Smooth muscle cell (in vitro differentiated cells): ENCODE measurements around the gene COL6A3. TPM values are rescaled to one million over a fixed set of nuclear protein-coding genes. Genes with fewer than 3 reads are reported as not detected.

Experiments used
- DNase-seq: peaks from one replicate; lab custom pipeline; 2025; ENCODE audit not compliant: unreplicated experiment; lab: John Stamatoyannopoulos, UW
- H2AFZ ChIP-seq: fragments of 200-600 bp; sonication (generic); 2 replicates; pipeline ENCODE4 v1.6.0; 2016; ENCODE audit warnings: antibody characterized with exemption, low read depth, mild to moderate bottlenecking
- H3F3A ChIP-seq: fragments of 200-600 bp; sonication (generic); 2 replicates; pipeline ENCODE4 v1.6.0; 2017; ENCODE audit warnings: antibody characterized with exemption, low read depth
- H3K27ac ChIP-seq: fragments of 200-600 bp; sonication (generic); 2 replicates; pipeline ENCODE4 v1.5.1; 2016; ENCODE audit warnings: low read depth, mild to moderate bottlenecking
- H3K27me3 ChIP-seq: fragments of 200-600 bp; sonication (generic); 2 replicates; pipeline ENCODE4 v1.6.1; 2016; ENCODE audit warnings: low read depth, mild to moderate bottlenecking
- H3K36me3 ChIP-seq: fragments of 200-600 bp; sonication (generic); 2 replicates; pipeline ENCODE4 v1.5.1; 2016; ENCODE audit warnings: low read depth
- H3K4me1 ChIP-seq: fragments of 200-600 bp; sonication (generic); 2 replicates; pipeline ENCODE4 v1.5.1; 2016; ENCODE audit warnings: low read depth
- H3K4me2 ChIP-seq: fragments of 200-600 bp; sonication (generic); 2 replicates; pipeline ENCODE4 v1.6.0; 2016; ENCODE audit warnings: mild to moderate bottlenecking
- H3K4me3 ChIP-seq: fragments of 200-600 bp; sonication (generic); 2 replicates; pipeline ENCODE4 v1.5.1; 2016; ENCODE audit warnings: mild to moderate bottlenecking
- H3K79me2 ChIP-seq: fragments of 200-600 bp; sonication (generic); 2 replicates; pipeline ENCODE4 v1.6.0; 2016; ENCODE audit warnings: low read depth, mild to moderate bottlenecking
- H3K9ac ChIP-seq: fragments of 200-600 bp; sonication (generic); 2 replicates; pipeline ENCODE4 v1.6.0; 2016; ENCODE audit warnings: low read depth
- H3K9me3 ChIP-seq: fragments of 200-600 bp; sonication (generic); replicated peaks from 2 replicates; pipeline ENCODE4 v1.5.1; 2016; ENCODE audit warnings: low read depth
- H4K20me1 ChIP-seq: fragments of 200-600 bp; sonication (generic); 2 replicates; pipeline ENCODE4 v1.6.0; 2016; ENCODE audit warnings: low read depth
- CTCF ChIP-seq: fragments of 200-600 bp; sonication (generic); IDR thresholded peaks from 2 replicates; pipeline ENCODE4 v1.5.1; 2017; ENCODE audit warnings: borderline replicate concordance, mild to moderate bottlenecking, antibody characterized with exemption; ENCODE audit not compliant: insufficient read depth, poor library complexity, severe bottlenecking
- WGBS: methylation state at CpG from one replicate; pipeline ENCODE4 v1.1.7; 2016; ENCODE audit warnings: low lambda C conversion rate; 5-methylcytosine and 5-hydroxymethylcytosine counted together
- polyA plus RNA-seq: library from polyadenylated mRNA; unstranded; fragments of >200 nt; fragmentation: Nextera tagmentation; extraction: Ambion mirVana; gene quantifications from 2 replicates; pipeline ENCODE4 v1.2.1, GENCODE V29; 2016
- total RNA-seq: library from RNA; depleted of rRNA; stranded (reverse); fragments of >200 nt; gene quantifications from 2 replicates; pipeline ENCODE4 v1.2.3, GENCODE V29; 2014

COL6A3 gene
- total and polyA plus RNA-seq, 2 experiments from 2014 or later = 888 to 1,708 TPM

GRCh38 chr2:237450108-237450507, 36.1 kb upstream of the COL6A3 start:
- WGBS = 83% methylated on average over 6 of the region's 6 CpGs
- Histone ChIP-seq H3K27me3 (no peaks in the 10 kb centered on the region), H3K27ac (no peak overlapping the region), H2AFZ (no peak overlapping the region), H3K36me3 (no peaks in the 10 kb centered on the region), H3K4me2 (no peak overlapping the region), H3K9me3 (no peaks in the 10 kb centered on the region), H3K9ac (no peak overlapping the region), H4K20me1 (no peaks in the 10 kb centered on the region), H3K4me3 (no peak overlapping the region), H3K79me2 (no peaks in the 10 kb centered on the region), H3F3A (no peaks in the 10 kb centered on the region), H3K4me1 (no peaks in the 10 kb centered on the region)
- no peak for DNase-seq
- no peak for TF ChIP-seq CTCF

- Histone ChIP-seq H4K20me1 (no peaks in the 10 kb centered on the region), H3K9ac (no peak overlapping the region), H3K9me3 (no peaks in the 10 kb centered on the region), H3K79me2 (no peaks in the 10 kb centered on the region), H3K36me3 (no peaks in the 10 kb centered on the region), H3F3A (no peaks in the 10 kb centered on the region), H3K4me1 (no peaks in the 10 kb centered on the region), H3K27ac (peak overlapping the region; percentile 39), H2AFZ (peak overlapping the region; percentile 71), H3K27me3 (no peaks in the 10 kb centered on the region), H3K4me3 (no peak overlapping the region), H3K4me2 (peak overlapping the region; percentile 41)
- TF ChIP-seq CTCF = no peak
- WGBS = 66% methylated on average over 13 of the region's 13 CpGs
- no peak for DNase-seq
Observed at GRCh38 chr2:237449193-237449881, 35.4 kb upstream of the COL6A3 start.

- Histone ChIP-seq H3K27ac (peak overlapping the region; percentile 57), H3K9ac (no peak overlapping the region), H2AFZ (no peak overlapping the region), H3K9me3 (no peaks in the 10 kb centered on the region), H4K20me1 (no peaks in the 10 kb centered on the region), H3K79me2 (no peaks in the 10 kb centered on the region), H3K4me1 (no peaks in the 10 kb centered on the region), H3K36me3 (no peaks in the 10 kb centered on the region), H3K4me2 (no peak overlapping the region), H3K4me3 (no peak overlapping the region), H3K27me3 (no peaks in the 10 kb centered on the region), H3F3A (no peaks in the 10 kb centered on the region)
- 97% methylated on average over 6 of the region's 6 CpGs for WGBS
- DNase-seq = no peak
- TF ChIP-seq CTCF = no peak
Observed at GRCh38 chr2:237448626-237449025, 34.7 kb upstream of the COL6A3 start.

GRCh38 chr2:237448171-237448570, 34.2 kb upstream of the COL6A3 start:
- Histone ChIP-seq H3K27me3 (no peaks in the 10 kb centered on the region), H2AFZ (no peak overlapping the region), H4K20me1 (no peaks in the 10 kb centered on the region), H3K9me3 (no peaks in the 10 kb centered on the region), H3K4me2 (peak overlapping the region; percentile 24), H3F3A (no peaks in the 10 kb centered on the region), H3K4me1 (no peaks in the 10 kb centered on the region), H3K9ac (no peak overlapping the region), H3K4me3 (no peak overlapping the region), H3K27ac (peak overlapping the region; percentile 57), H3K79me2 (no peaks in the 10 kb centered on the region), H3K36me3 (no peaks in the 10 kb centered on the region)
- 90% methylated on average over 7 of the region's 7 CpGs for WGBS
- no peak for DNase-seq
- TF ChIP-seq CTCF = no peak
